ENCODE measurements around the gene EML1. TPM values are rescaled to one million over a fixed set of nuclear protein-coding genes. Genes with fewer than 3 reads are reported as not detected.

EML1 gene
- total RNA-seq, 4 donors from 2014 or later = 92.3 to 131 (median 119) TPM

- H3K27ac ChIP-seq (replicated peaks in 1 of 4) = peak overlapping the region; percentile 54 to 73 (median 69)
- H3K27me3 ChIP-seq = no peaks in the 10 kb centered on the region
- no peaks in the 10 kb centered on the region for H3K36me3 ChIP-seq
- H3K9me3 ChIP-seq = no peaks in the 10 kb centered on the region
- peaks cover 20 to 81% (median 52%) of the 10 kb centered on the region in 4 donors for H3K4me1 ChIP-seq
- no peak for DNase-seq (ENCODE audit: extremely low spot score)
- intact Hi-C loops (cut with DNase I) = no loop called here
- 44% methylated on average over 6 of the region's 9 CpGs for WGBS
- no peak overlapping the region for H3K4me3 ChIP-seq
- TF ChIP-seq POLR2AphosphoS5 (IDR thresholded peaks at IDR 0.05) (peak; percentile 43 to 66), EP300 (IDR thresholded peaks at IDR 0.05) (no peak)
These were observed 16.1 kb downstream of the EML1 start for GRCh38 chr14:99809360-99809759.

- no peak overlapping the region for H3K4me3 ChIP-seq
- no peak for DNase-seq (ENCODE audit: extremely low spot score)
- 92% methylated on average over 16 of the region's 16 CpGs for WGBS
- intact Hi-C loops (cut with DNase I) = no loop called here
- H3K27me3 ChIP-seq = no peaks in the 10 kb centered on the region
- H3K4me1 ChIP-seq = peaks cover 20 to 81% (median 53%) of the 10 kb centered on the region in 4 donors
- no peaks in the 10 kb centered on the region for H3K36me3 ChIP-seq
- H3K9me3 ChIP-seq = no peaks in the 10 kb centered on the region
- TF ChIP-seq EP300 (IDR thresholded peaks at IDR 0.05) (no peak), POLR2AphosphoS5 (IDR thresholded peaks at IDR 0.05) (no peak), POLR2A (IDR thresholded peaks at IDR 0.05; ENCODE audit: low read depth) (no peak), CTCF (IDR thresholded peaks at IDR 0.05) (no peak)
- H3K27ac ChIP-seq (replicated peaks in 1 of 4) = peak overlapping the region; percentile 54 to 73 (median 69)
These were observed 16.8 kb downstream of the EML1 start for GRCh38 chr14:99809859-99810558.

GRCh38 chr14:99810559-99810874 lies 17.3 kb downstream of the EML1 start:
- H3K36me3 ChIP-seq = no peaks in the 10 kb centered on the region
- H3K27ac ChIP-seq (replicated peaks in 1 of 4) = peak overlapping the region; percentile 54 to 73 (median 69)
- no peak for DNase-seq (ENCODE audit: extremely low spot score)
- H3K4me3 ChIP-seq = no peak overlapping the region
- WGBS = 86% methylated on average over 2 of the region's 2 CpGs
- TF ChIP-seq EP300 (IDR thresholded peaks at IDR 0.05) (no peak), POLR2A (IDR thresholded peaks at IDR 0.05; ENCODE audit: low read depth) (no peak), CTCF (IDR thresholded peaks at IDR 0.05) (no peak), POLR2AphosphoS5 (IDR thresholded peaks at IDR 0.05) (no peak)
- intact Hi-C loops (cut with DNase I) = no loop called here
- H3K9me3 ChIP-seq = no peaks in the 10 kb centered on the region
- H3K4me1 ChIP-seq = peaks cover 20 to 86% (median 58%) of the 10 kb centered on the region in 4 donors
- H3K27me3 ChIP-seq = no peaks in the 10 kb centered on the region

GRCh38 chr14:99812096-99812750 lies 19.0 kb downstream of the EML1 start:
- peaks cover 20 to 96% (median 69%) of the 10 kb centered on the region in 4 donors for H3K4me1 ChIP-seq
- no peaks in the 10 kb centered on the region for H3K27me3 ChIP-seq
- H3K9me3 ChIP-seq = no peaks in the 10 kb centered on the region
- TF ChIP-seq POLR2A (IDR thresholded peaks at IDR 0.05; ENCODE audit: low read depth) (no peak), EP300 (IDR thresholded peaks at IDR 0.05) (no peak), CTCF (IDR thresholded peaks at IDR 0.05) (no peak), POLR2AphosphoS5 (IDR thresholded peaks at IDR 0.05) (no peak)
- no peak overlapping the region for H3K4me3 ChIP-seq
- no peak for DNase-seq (ENCODE audit: extremely low spot score)
- H3K36me3 ChIP-seq = no peaks in the 10 kb centered on the region
- no peak overlapping the region for H3K27ac ChIP-seq (replicated peaks in 1 of 4)
- intact Hi-C loops (cut with DNase I) = no loop called here
- 93% methylated on average over 9 of the region's 9 CpGs for WGBS

GRCh38 chr14:99812892-99813291 lies 19.7 kb downstream of the EML1 start:
- no peaks in the 10 kb centered on the region for H3K27me3 ChIP-seq
- no peak for DNase-seq (ENCODE audit: extremely low spot score)
- no peaks in the 10 kb centered on the region for H3K9me3 ChIP-seq
- TF ChIP-seq POLR2A (IDR thresholded peaks at IDR 0.05; ENCODE audit: low read depth) (no peak), POLR2AphosphoS5 (IDR thresholded peaks at IDR 0.05) (no peak), EP300 (IDR thresholded peaks at IDR 0.05) (no peak), CTCF (IDR thresholded peaks at IDR 0.05) (no peak)
- no peak overlapping the region for H3K27ac ChIP-seq (replicated peaks in 1 of 4)
- H3K4me1 ChIP-seq = peaks cover 14 to 96% (median 66%) of the 10 kb centered on the region in 4 donors
- 87% methylated on average over 6 of the region's 6 CpGs for WGBS
- no peak overlapping the region for H3K4me3 ChIP-seq
- intact Hi-C loops (cut with DNase I) = no loop called here
- no peaks in the 10 kb centered on the region for H3K36me3 ChIP-seq

Measured in esophagus muscularis mucosa (tissue), 4 donors.